Ecto neural progenitor cell (in vitro differentiated cells): ENCODE results near the gene RGS8.

Experiments
- DNase-seq: peaks from one replicate; pipeline ENCODE4 v3.0.0-alpha.2; 2018; ENCODE audit warnings: low spot score

RGS8 gene

GRCh38 chr1:182639330-182639729, 45.1 kb downstream of the RGS8 start:
- DNase-seq = no peak

- DNase-seq = no peak
Measured at GRCh38 chr1:182637769-182638168, 46.6 kb downstream of the RGS8 start.

GRCh38 chr1:182635871-182636270, 48.5 kb downstream of the RGS8 start:
- no peak for DNase-seq
